IPS-18a (cell line): ENCODE results near the gene ARHGEF10L.
A peak's percentile ranks its signal among the peaks of the same experiment; 100 is the strongest.
"Not testable (repeated sequence)": the region's sequence is repeated elsewhere in the genome, so short reads cannot be mapped to it uniquely, and the experiment has no call there.

ENCODE experiments used
- H3K27ac ChIP-seq: one replicate; pipeline ENCODE4 v1.5.1; 2013; ENCODE audit warnings: low read length
- H3K27me3 ChIP-seq: one replicate; pipeline ENCODE4 v1.6.1; 2013; ENCODE audit warnings: mild to moderate bottlenecking, low read length; ENCODE audit not compliant: control insufficient read depth, insufficient read depth
- H3K36me3 ChIP-seq: one replicate; pipeline ENCODE4 v1.6.1; 2013; ENCODE audit warnings: low read depth, low read length; ENCODE audit not compliant: control insufficient read depth
- H3K4me1 ChIP-seq: one replicate; pipeline ENCODE4 v1.6.1; 2013; ENCODE audit warnings: low read depth, low read length; ENCODE audit not compliant: control insufficient read depth
- H3K4me3 ChIP-seq: one replicate; pipeline ENCODE4 v1.5.1; 2013; ENCODE audit warnings: low read length
- H3K9ac ChIP-seq: one replicate; pipeline ENCODE4 v1.6.1; 2013; ENCODE audit warnings: mild to moderate bottlenecking, low read length, moderate library complexity
- H3K9me3 ChIP-seq: one replicate; pipeline ENCODE4 v1.6.1; 2013; ENCODE audit warnings: low read depth, low read length; ENCODE audit not compliant: control insufficient read depth

Gene ARHGEF10L

GRCh38 chr1:17539477-17540254 is at the start of gene ARHGEF10L:
ARHGEF10L (plus strand) TSS chr1:17539698; CDS start chr1:17580596, 40,898 bp downstream.
- Histone ChIP-seq H3K9ac (peak within 1 kb of the TSS; percentile 89), H3K4me1 (peaks cover 19% of the 10 kb centered on the region), H3K9me3 (no peaks in the 10 kb centered on the region), H3K27ac (peak within 1 kb of the TSS; percentile 59), H3K27me3 (no peaks in the 10 kb centered on the region), H3K36me3 (no peaks in the 10 kb centered on the region), H3K4me3 (peak within 1 kb of the TSS; percentile 83)

- H3K9me3 ChIP-seq, H3K4me3 ChIP-seq, H3K9ac ChIP-seq, H3K36me3 ChIP-seq, H3K27me3 ChIP-seq, H3K4me1 ChIP-seq, H3K27ac ChIP-seq: not testable (repeated sequence)
Observed at GRCh38 chr1:17489768-17490417, 49.6 kb upstream of the ARHGEF10L start.

GRCh38 chr1:17490667-17491066 is 48.8 kb upstream of the ARHGEF10L start:
- not testable (repeated sequence) for H3K9me3 ChIP-seq, H3K9ac ChIP-seq, H3K27me3 ChIP-seq, H3K36me3 ChIP-seq, H3K4me1 ChIP-seq, H3K4me3 ChIP-seq, H3K27ac ChIP-seq

GRCh38 chr1:17494114-17494729 is 45.3 kb upstream of the ARHGEF10L start:
- no peaks in the 10 kb centered on the region for H3K27me3 ChIP-seq
- no peaks in the 10 kb centered on the region for H3K9me3 ChIP-seq
- H3K9ac ChIP-seq, result no peak overlapping the region
- H3K4me3 ChIP-seq, result no peak overlapping the region
- H3K36me3 ChIP-seq, result no peaks in the 10 kb centered on the region
- H3K27ac ChIP-seq, result peak overlapping the region; percentile 44
- H3K4me1 ChIP-seq, result peaks cover 4% of the 10 kb centered on the region

GRCh38 chr1:17496419-17496818 is 43.1 kb upstream of the ARHGEF10L start:
- Histone ChIP-seq H3K9me3 (no peaks in the 10 kb centered on the region), H3K27ac (no peak overlapping the region), H3K4me3 (no peak overlapping the region), H3K27me3 (no peaks in the 10 kb centered on the region), H3K9ac (no peak overlapping the region), H3K36me3 (no peaks in the 10 kb centered on the region), H3K4me1 (peaks cover 4% of the 10 kb centered on the region)

GRCh38 chr1:17498214-17498613 is 41.3 kb upstream of the ARHGEF10L start:
- no peaks in the 10 kb centered on the region for H3K27me3 ChIP-seq
- no peaks in the 10 kb centered on the region for H3K36me3 ChIP-seq
- no peak overlapping the region for H3K9ac ChIP-seq
- no peak overlapping the region for H3K27ac ChIP-seq
- no peak overlapping the region for H3K4me3 ChIP-seq
- H3K4me1 ChIP-seq, result no peaks in the 10 kb centered on the region
- H3K9me3 ChIP-seq, result no peaks in the 10 kb centered on the region

GRCh38 chr1:17502326-17502778 is 37.1 kb upstream of the ARHGEF10L start:
- Histone ChIP-seq H3K4me3 (no peak overlapping the region), H3K9me3 (no peaks in the 10 kb centered on the region), H3K4me1 (no peaks in the 10 kb centered on the region), H3K27me3 (no peaks in the 10 kb centered on the region), H3K36me3 (no peaks in the 10 kb centered on the region), H3K27ac (no peak overlapping the region), H3K9ac (no peak overlapping the region)

GRCh38 chr1:17503146-17503545 is 36.4 kb upstream of the ARHGEF10L start:
- no peaks in the 10 kb centered on the region for H3K4me1 ChIP-seq
- H3K27me3 ChIP-seq, result no peaks in the 10 kb centered on the region
- no peak overlapping the region for H3K27ac ChIP-seq
- no peak overlapping the region for H3K4me3 ChIP-seq
- H3K9ac ChIP-seq, result no peak overlapping the region
- no peaks in the 10 kb centered on the region for H3K36me3 ChIP-seq
- no peaks in the 10 kb centered on the region for H3K9me3 ChIP-seq

GRCh38 chr1:17507200-17507599 is 32.3 kb upstream of the ARHGEF10L start:
- not testable (repeated sequence) for H3K27me3 ChIP-seq, H3K27ac ChIP-seq, H3K4me1 ChIP-seq, H3K4me3 ChIP-seq, H3K9ac ChIP-seq, H3K9me3 ChIP-seq, H3K36me3 ChIP-seq

- no peaks in the 10 kb centered on the region for H3K9me3 ChIP-seq
- H3K36me3 ChIP-seq, result no peaks in the 10 kb centered on the region
- no peaks in the 10 kb centered on the region for H3K27me3 ChIP-seq
- no peaks in the 10 kb centered on the region for H3K4me1 ChIP-seq
- H3K4me3 ChIP-seq, result no peak overlapping the region
- H3K9ac ChIP-seq, result no peak overlapping the region
- no peak overlapping the region for H3K27ac ChIP-seq
Observed at GRCh38 chr1:17507915-17508314, 31.6 kb upstream of the ARHGEF10L start.

GRCh38 chr1:17509363-17509762 is 30.1 kb upstream of the ARHGEF10L start:
- Histone ChIP-seq H3K4me1 (no peaks in the 10 kb centered on the region), H3K36me3 (no peaks in the 10 kb centered on the region), H3K4me3 (no peak overlapping the region), H3K27ac (no peak overlapping the region), H3K9me3 (no peaks in the 10 kb centered on the region), H3K9ac (no peak overlapping the region), H3K27me3 (no peaks in the 10 kb centered on the region)
